Astrocyte of the spinal cord (primary cell): Measurements from ENCODE around the gene RAB1B.
"Not testable (repeated sequence)": the region's sequence is repeated elsewhere in the genome, so short reads cannot be mapped to it uniquely, and the experiment has no call there.

ENCODE experiments used
- DNase-seq: peaks from one replicate; pipeline ENCODE4 v3.0.0; 2011; ENCODE audit warnings: low read depth, low spot score
- H3K4me3 ChIP-seq: 2 replicates; pipeline ENCODE4 v1.5.1; 2011; ENCODE audit warnings: low read depth, mild to moderate bottlenecking, low read length, moderate library complexity
- in situ Hi-C: cut with HindIII; loops from 2 replicates; pipeline ENCODE4 v1.10.0; 2017; ENCODE audit warnings: low sequenced_read_pairs
- TF ChIP-seq, protein P1 (sequence below): IDR thresholded peaks from 2 replicates; pipeline ENCODE4 v1.5.1; 2012; ENCODE audit warnings: low read depth, mild to moderate bottlenecking, low read length, inconsistent platforms

The RAB1B gene

GRCh38 chr11:66268952-66269905 is 790 bp downstream of the RAB1B start:
- in situ Hi-C loops, result no loop called here
- peak; percentile 23 for DNase-seq
- peak overlapping the region; percentile 92 for H3K4me3 ChIP-seq
- TF ChIP-seq, protein P1, sequence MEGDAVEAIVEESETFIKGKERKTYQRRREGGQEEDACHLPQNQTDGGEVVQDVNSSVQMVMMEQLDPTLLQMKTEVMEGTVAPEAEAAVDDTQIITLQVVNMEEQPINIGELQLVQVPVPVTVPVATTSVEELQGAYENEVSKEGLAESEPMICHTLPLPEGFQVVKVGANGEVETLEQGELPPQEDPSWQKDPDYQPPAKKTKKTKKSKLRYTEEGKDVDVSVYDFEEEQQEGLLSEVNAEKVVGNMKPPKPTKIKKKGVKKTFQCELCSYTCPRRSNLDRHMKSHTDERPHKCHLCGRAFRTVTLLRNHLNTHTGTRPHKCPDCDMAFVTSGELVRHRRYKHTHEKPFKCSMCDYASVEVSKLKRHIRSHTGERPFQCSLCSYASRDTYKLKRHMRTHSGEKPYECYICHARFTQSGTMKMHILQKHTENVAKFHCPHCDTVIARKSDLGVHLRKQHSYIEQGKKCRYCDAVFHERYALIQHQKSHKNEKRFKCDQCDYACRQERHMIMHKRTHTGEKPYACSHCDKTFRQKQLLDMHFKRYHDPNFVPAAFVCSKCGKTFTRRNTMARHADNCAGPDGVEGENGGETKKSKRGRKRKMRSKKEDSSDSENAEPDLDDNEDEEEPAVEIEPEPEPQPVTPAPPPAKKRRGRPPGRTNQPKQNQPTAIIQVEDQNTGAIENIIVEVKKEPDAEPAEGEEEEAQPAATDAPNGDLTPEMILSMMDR, result peak; percentile 36

- TF ChIP-seq, protein P1, result no peak
- H3K4me3 ChIP-seq, result no peak overlapping the region
- in situ Hi-C loops, result no loop called here
- DNase-seq, result no peak
These were observed 3.4 kb downstream of the RAB1B start for GRCh38 chr11:66271816-66272215.

- DNase-seq, result no peak
- in situ Hi-C loops, result no loop called here
- TF ChIP-seq, protein P1, result no peak
- H3K4me3 ChIP-seq, result no peak overlapping the region
These were observed 4.2 kb downstream of the RAB1B start for GRCh38 chr11:66272596-66272995.

GRCh38 chr11:66274219-66274618 is 5.8 kb downstream of the RAB1B start:
- DNase-seq, result no peak
- in situ Hi-C loops, result no loop called here
- H3K4me3 ChIP-seq, result no peak overlapping the region
- TF ChIP-seq, protein P1, result no peak

DNA sequence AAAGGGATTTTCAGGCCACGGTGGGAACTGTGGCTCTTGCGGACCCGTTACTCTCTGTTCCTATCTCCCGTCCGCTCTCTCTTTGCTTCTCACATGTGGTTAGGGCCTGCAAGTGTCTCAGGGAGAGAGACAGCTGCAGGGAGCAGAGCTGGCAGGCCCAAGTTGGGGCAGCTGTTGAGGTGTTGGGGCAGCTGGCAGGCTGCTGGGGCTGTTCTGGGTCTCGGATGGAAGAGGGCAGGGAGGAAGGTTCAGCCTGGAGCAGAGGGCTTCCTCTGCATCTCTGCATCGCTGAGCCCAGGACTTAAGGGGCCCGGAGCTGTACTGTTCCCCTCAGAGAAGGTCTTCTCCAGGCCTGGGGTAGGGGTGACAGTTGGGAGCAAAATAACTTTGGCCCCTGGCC is 7.0 kb downstream of the RAB1B start:
- in situ Hi-C loops, result no loop called here
- DNase-seq, result no peak
- H3K4me3 ChIP-seq, result no peak overlapping the region
- TF ChIP-seq, protein P1, result no peak

DNA sequence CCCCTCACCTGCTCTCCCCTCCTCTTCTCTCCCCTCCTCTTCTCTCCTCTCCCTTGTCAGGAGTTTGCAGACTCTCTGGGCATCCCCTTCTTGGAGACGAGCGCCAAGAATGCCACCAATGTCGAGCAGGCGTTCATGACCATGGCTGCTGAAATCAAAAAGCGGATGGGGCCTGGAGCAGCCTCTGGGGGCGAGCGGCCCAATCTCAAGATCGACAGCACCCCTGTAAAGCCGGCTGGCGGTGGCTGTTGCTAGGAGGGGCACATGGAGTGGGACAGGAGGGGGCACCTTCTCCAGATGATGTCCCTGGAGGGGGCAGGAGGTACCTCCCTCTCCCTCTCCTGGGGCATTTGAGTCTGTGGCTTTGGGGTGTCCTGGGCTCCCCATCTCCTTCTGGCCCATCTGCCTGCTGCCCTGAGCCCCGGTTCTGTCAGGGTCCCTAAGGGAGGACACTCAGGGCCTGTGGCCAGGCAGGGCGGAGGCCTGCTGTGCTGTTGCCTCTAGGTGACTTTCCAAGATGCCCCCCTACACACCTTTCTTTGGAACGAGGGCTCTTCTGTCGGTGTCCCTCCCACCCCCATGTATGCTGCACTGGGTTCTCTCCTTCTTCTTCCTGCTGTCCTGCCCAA is 7.7 kb downstream of the RAB1B start:
- in situ Hi-C loops, result no loop called here
- DNase-seq, result no peak
- TF ChIP-seq, protein P1, result no peak
- no peak overlapping the region for H3K4me3 ChIP-seq

- H3K4me3 ChIP-seq, DNase-seq, in situ Hi-C loops: not testable (repeated sequence)
These were observed 8.2 kb downstream of the RAB1B start for GRCh38 chr11:66276619-66277018.

DNA sequence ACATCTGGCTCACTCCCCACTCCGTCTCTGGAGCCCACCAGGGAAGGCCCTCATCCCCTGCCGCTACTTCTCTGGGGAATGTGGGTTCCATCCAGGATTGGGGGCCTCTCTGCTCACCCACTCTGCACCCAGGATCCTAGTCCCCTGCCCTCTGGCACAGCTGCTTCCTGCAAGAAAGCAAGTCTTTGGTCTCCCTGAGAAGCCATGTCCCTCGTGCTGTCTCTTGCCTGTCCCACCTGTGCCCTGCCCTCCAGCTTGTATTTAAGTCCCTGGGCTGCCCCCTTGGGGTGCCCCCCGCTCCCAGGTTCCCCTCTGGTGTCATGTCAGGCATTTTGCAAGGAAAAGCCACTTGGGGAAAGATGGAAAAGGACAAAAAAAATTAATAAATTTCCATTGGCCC is 8.6 kb downstream of the RAB1B start:
- DNase-seq, in situ Hi-C loops, H3K4me3 ChIP-seq: not testable (repeated sequence)
